PFSK-1 (cell line): Measurements from ENCODE around the gene ATG16L1.

Source experiments
- POLR2AphosphoS5 ChIP-seq: IDR thresholded peaks from 2 replicates; pipeline ENCODE4 v1.6.1; 2012; ENCODE audit warnings: low read depth, mild to moderate bottlenecking, control low read depth, low read length, moderate library complexity
- REST ChIP-seq, 2 experiments: IDR thresholded peaks; 2 replicates each; pipeline versions ENCODE4 v1.6.1 to v1.8.0; 2011 to 2012; ENCODE audit warnings: low read depth in 2 of 2, low read length in 2 of 2, control low read depth in 1 of 2, inconsistent platforms in 1 of 2, mild to moderate bottlenecking in 1 of 2, moderate library complexity in 1 of 2; ENCODE audit not compliant: insufficient read depth in 1 of 2
- SIN3A ChIP-seq: IDR thresholded peaks from 2 replicates; pipeline ENCODE4 v1.6.1; 2012; ENCODE audit warnings: mild to moderate bottlenecking, low read length, moderate library complexity, borderline replicate concordance; ENCODE audit not compliant: insufficient read depth
- TAF1 ChIP-seq: IDR thresholded peaks from 2 replicates; pipeline ENCODE4 v1.6.1; 2012; ENCODE audit warnings: low read length, control low read depth, borderline replicate concordance; ENCODE audit not compliant: insufficient read depth

GRCh38 chr2:233261819-233262555 lies 10.5 kb downstream of the ATG16L1 start:
- TF ChIP-seq POLR2AphosphoS5 (no peak), TAF1 (no peak), SIN3A (no peak), REST (IDR thresholded peaks at IDR 0.05; ENCODE audit: insufficient read depth in 1 of 2, low read depth in 2 of 2, low read length in 2 of 2) (no peak)
